H1 (cell line): ENCODE data around the gene MIA2. TPM values are rescaled to one million over a fixed set of nuclear protein-coding genes. Genes with fewer than 3 reads are reported as not detected.

Source experiments
- CTCF ChIA-PET: fragments of 300-600 bp; sonication (Branson Sonifier 250); formaldehyde crosslinking; loops from one replicate; lab custom pipeline; 2021; ENCODE audit not compliant: partially characterized antibody; lab: Charles Lee
- POLR2A ChIA-PET: fragments of 300-600 bp; sonication (Branson Sonifier 250); formaldehyde crosslinking; loops from one replicate; lab custom pipeline; 2021; ENCODE audit warnings: inconsistent platforms; ENCODE audit not compliant: partially characterized antibody; lab: Charles Lee
- DNase-seq, 2 experiments: peaks; one replicate each; pipeline versions ENCODE4 v3.0.0 to v3.0.0-alpha.2; 2010 to 2022; ENCODE audit warnings: low spot score in 2 of 2, low read depth in 1 of 2, mixed read lengths in 1 of 2
- FAIRE-seq: peaks from 2 replicates; lab custom pipeline; 2011; peaks lifted over from hg19 to GRCh38; lab: Jason Lieb, UNC
- H2AFZ ChIP-seq: 2 replicates; pipeline ENCODE4 v1.8.1; 2012; ENCODE audit warnings: low read length, inconsistent platforms
- H2AK5ac ChIP-seq: 2 replicates; pipeline ENCODE4 v1.6.1; 2013; ENCODE audit warnings: low read depth, low read length
- H2BK120ac ChIP-seq: replicated peaks from 2 replicates; pipeline ENCODE3; 2013; ENCODE audit warnings: low read depth, low read length, inconsistent platforms
- H2BK12ac ChIP-seq: 2 replicates; pipeline ENCODE4 v1.6.1; 2013; ENCODE audit warnings: low read depth, low read length
- H2BK15ac ChIP-seq: 2 replicates; pipeline ENCODE4 v1.6.1; 2013; ENCODE audit warnings: low read length
- H2BK20ac ChIP-seq: 2 replicates; pipeline ENCODE4 v1.6.1; 2013; ENCODE audit warnings: low read length
- H2BK5ac ChIP-seq: 2 replicates; pipeline ENCODE4 v1.6.1; 2013; ENCODE audit warnings: low read depth, low read length
- H3K14ac ChIP-seq: 2 replicates; pipeline ENCODE4 v1.6.1; 2013; ENCODE audit warnings: inconsistent platforms; ENCODE audit not compliant: insufficient read length
- H3K18ac ChIP-seq: 2 replicates; pipeline ENCODE4 v1.6.1; 2013; ENCODE audit warnings: low read length; ENCODE audit errors: extremely low read depth
- H3K23ac ChIP-seq: 2 replicates; pipeline ENCODE4 v1.6.1; 2013; ENCODE audit warnings: inconsistent platforms; ENCODE audit not compliant: insufficient read length
- H3K23me2 ChIP-seq: 2 replicates; pipeline ENCODE4 v1.6.1; 2013; ENCODE audit warnings: low read depth, low read length
- H3K27ac ChIP-seq: 2 replicates; pipeline ENCODE4 v1.6.1; 2011; ENCODE audit warnings: low read depth, low read length, inconsistent platforms
- H3K27me3 ChIP-seq, 4 experiments: replicated peaks in 1 of 4; 1 replicate in 1 of 4; 2 replicates in 3 of 4; pipeline versions ENCODE4 v1.6.1 to v1.8.1; 2011 to 2013; ENCODE audit warnings: low read length in 3 of 4, mild to moderate bottlenecking in 3 of 4, inconsistent platforms in 2 of 4, mixed read lengths in 2 of 4, moderate library complexity in 1 of 4; ENCODE audit not compliant: control insufficient read depth in 3 of 4, insufficient read depth in 3 of 4; ENCODE audit errors: extremely low read depth in 1 of 4
- H3K36me3 ChIP-seq, 4 experiments: 2 replicates each; pipeline versions ENCODE4 v1.6.1 to v1.8.1; 2011 to 2013; ENCODE audit warnings: mild to moderate bottlenecking in 4 of 4, low read length in 3 of 4, moderate library complexity in 2 of 4, control low read depth in 1 of 4, inconsistent platforms in 1 of 4; ENCODE audit not compliant: insufficient read depth in 4 of 4, control insufficient read depth in 2 of 4
- H3K4ac ChIP-seq: replicated peaks from 2 replicates; pipeline ENCODE3; 2013; ENCODE audit warnings: low read length, low read depth, mixed read lengths, inconsistent platforms; ENCODE audit not compliant: insufficient read length
- H3K4me1 ChIP-seq, 4 experiments: replicated peaks in 1 of 4; 1 replicate in 1 of 4; 2 replicates in 3 of 4; pipeline versions ENCODE4 v1.6.1 to v1.8.1; 2011 to 2013; ENCODE audit warnings: low read length in 3 of 4, inconsistent platforms in 2 of 4, mixed read lengths in 1 of 4; ENCODE audit not compliant: insufficient read depth in 4 of 4, control insufficient read depth in 3 of 4
- H3K4me2 ChIP-seq, 2 experiments: 2 replicates each; pipeline versions ENCODE4 v1.6.1 to v1.8.1; 2011 to 2013; ENCODE audit warnings: low read depth in 2 of 2, low read length in 2 of 2, control low read depth in 1 of 2, inconsistent platforms in 1 of 2, mild to moderate bottlenecking in 1 of 2; ENCODE audit not compliant: insufficient read depth in 1 of 2
- H3K4me3 ChIP-seq, 4 experiments: fragments of 200-600, 300-600 bp in 1 of 4; sonication (generic), shearing (Covaris generic), sonication (Bioruptor Twin) in 1 of 4; 2 replicates each; pipeline versions ENCODE4 v1.5.1 to v1.8.1; 2011 to 2016; ENCODE audit warnings: low read length in 4 of 4, low read depth in 3 of 4, control low read depth in 2 of 4, inconsistent platforms in 2 of 4, mild to moderate bottlenecking in 2 of 4, mixed read lengths in 1 of 4, moderate library complexity in 1 of 4; ENCODE audit not compliant: insufficient read depth in 2 of 4; ENCODE audit errors: extremely low read depth in 1 of 4
- H3K56ac ChIP-seq: replicated peaks from 2 replicates; pipeline ENCODE3; 2013; ENCODE audit warnings: low read depth, mild to moderate bottlenecking, mixed read lengths, low read length, inconsistent platforms; ENCODE audit not compliant: insufficient read length
- H3K79me1 ChIP-seq: 2 replicates; pipeline ENCODE4 v1.6.1; 2013; ENCODE audit warnings: low read depth, low read length, control low read depth
- H3K79me2 ChIP-seq, 2 experiments: 2 replicates each; pipeline versions ENCODE4 v1.6.1 to v1.8.1; 2012 to 2013; ENCODE audit warnings: low read length in 2 of 2, mild to moderate bottlenecking in 2 of 2, inconsistent platforms in 1 of 2; ENCODE audit not compliant: insufficient read depth in 2 of 2, control insufficient read depth in 1 of 2
- H3K9ac ChIP-seq, 4 experiments: replicated peaks in 1 of 4; 1 replicate in 1 of 4; 2 replicates in 3 of 4; pipeline versions ENCODE4 v1.6.1 to v1.8.1; 2011 to 2013; ENCODE audit warnings: low read depth in 3 of 4, low read length in 3 of 4, control low read depth in 2 of 4, mild to moderate bottlenecking in 2 of 4, moderate library complexity in 2 of 4, inconsistent platforms in 1 of 4; ENCODE audit errors: extremely low read depth in 1 of 4
- H3K9me3 ChIP-seq, 2 experiments: 2 replicates each; pipeline versions ENCODE4 v1.6.1 to v1.8.1; 2012 to 2013; ENCODE audit warnings: mild to moderate bottlenecking in 2 of 2, moderate library complexity in 2 of 2, control low read depth in 1 of 2, inconsistent platforms in 1 of 2, low read depth in 1 of 2, low read length in 1 of 2, mixed read lengths in 1 of 2; ENCODE audit not compliant: insufficient read depth in 2 of 2
- H4K20me1 ChIP-seq, 2 experiments: replicated peaks in 1 of 2; 2 replicates each; pipeline versions ENCODE3 to v1.8.1; 2011 to 2013; ENCODE audit warnings: inconsistent platforms in 2 of 2, low read length in 2 of 2, mild to moderate bottlenecking in 1 of 2; ENCODE audit not compliant: insufficient read depth in 2 of 2, control insufficient read depth in 1 of 2
- H4K5ac ChIP-seq: 2 replicates; pipeline ENCODE4 v1.6.1; 2013; ENCODE audit warnings: low read length, low read depth, mixed read lengths, inconsistent platforms; ENCODE audit not compliant: insufficient read length
- H4K8ac ChIP-seq: 2 replicates; pipeline ENCODE4 v1.8.0; 2013; ENCODE audit warnings: mild to moderate bottlenecking, moderate library complexity, low read length, inconsistent platforms; ENCODE audit not compliant: insufficient read depth; ENCODE audit errors: extremely low read depth
- H4K91ac ChIP-seq: replicated peaks from 2 replicates; pipeline ENCODE3; 2013; ENCODE audit warnings: low read length, mixed read lengths, inconsistent platforms; ENCODE audit not compliant: insufficient read length
- BRCA1 ChIP-seq: IDR thresholded peaks from 2 replicates; pipeline ENCODE4 v1.6.1; 2012; ENCODE audit warnings: low read depth, low read length, improper control_type of control experiment
- CREB1 ChIP-seq: IDR thresholded peaks from 2 replicates; pipeline ENCODE4 v1.6.1; 2012; ENCODE audit warnings: inconsistent platforms
- EP300 ChIP-seq, 2 experiments: IDR thresholded peaks; 1 replicate in 1 of 2; 2 replicates in 1 of 2; pipeline ENCODE4 v1.6.1; 2011 to 2012; ENCODE audit warnings: low read depth in 2 of 2, low read length in 2 of 2, mild to moderate bottlenecking in 2 of 2, borderline replicate concordance in 1 of 2, inconsistent platforms in 1 of 2, moderate library complexity in 1 of 2
- EZH2 ChIP-seq: fragments of 200-600 bp; sonication (generic); IDR thresholded peaks from 2 replicates; pipeline ENCODE4 v1.7.1; 2012; ENCODE audit warnings: low read depth, mild to moderate bottlenecking, moderate library complexity, low read length, inconsistent platforms; ENCODE audit not compliant: severe bottlenecking
- GABPA ChIP-seq: IDR thresholded peaks from 2 replicates; pipeline ENCODE4 v1.6.1; 2011; ENCODE audit warnings: mild to moderate bottlenecking, low read length, moderate library complexity, borderline replicate concordance; ENCODE audit not compliant: insufficient read depth
- GTF2F1 ChIP-seq: IDR thresholded peaks from 2 replicates; pipeline ENCODE4 v1.6.1; 2012; ENCODE audit warnings: low read depth, low read length, improper control_type of control experiment, borderline replicate concordance
- KDM4A ChIP-seq: IDR thresholded peaks from one replicate; pipeline ENCODE4 v1.7.1; 2012; ENCODE audit warnings: low read depth, mild to moderate bottlenecking, moderate library complexity, low read length, inconsistent platforms; ENCODE audit not compliant: severe bottlenecking
- NANOG ChIP-seq: IDR thresholded peaks from 2 replicates; pipeline ENCODE4 v1.6.1; 2011; ENCODE audit warnings: low read length, low read depth, mild to moderate bottlenecking, inconsistent platforms; ENCODE audit not compliant: insufficient read depth, poor library complexity, severe bottlenecking
- PHF8 ChIP-seq: fragments of 200-600 bp; sonication (generic); conservative IDR thresholded peaks from 2 replicates; pipeline ENCODE4 v1.7.1; 2012; ENCODE audit warnings: low read depth, mild to moderate bottlenecking, inconsistent platforms, low read length, moderate library complexity
- RXRA ChIP-seq: IDR thresholded peaks from 2 replicates; pipeline ENCODE4 v1.6.1; 2011; ENCODE audit warnings: low read depth, mild to moderate bottlenecking, low read length, moderate library complexity; ENCODE audit not compliant: insufficient read depth
- SIN3A ChIP-seq, 2 experiments: IDR thresholded peaks in 1 of 2; conservative IDR thresholded peaks in 1 of 2; 2 replicates each; pipeline ENCODE4 v1.6.1; 2011 to 2012; ENCODE audit warnings: low read length in 2 of 2, improper control_type of control experiment in 1 of 2, low read depth in 1 of 2, mild to moderate bottlenecking in 1 of 2
- TBP ChIP-seq: IDR thresholded peaks from 2 replicates; pipeline ENCODE4 v1.6.1; 2011; ENCODE audit warnings: low read depth, low read length, improper control_type of control experiment
- WGBS, 2 experiments: shearing (Covaris generic) in 1 of 2; methylation state at CpG; one replicate each; pipeline versions ENCODE4 v1.1.6 to v1.1.7; 2013 to 2015; ENCODE audit warnings: low lambda C conversion rate in 2 of 2, mixed read lengths in 2 of 2, inconsistent platforms in 1 of 2, low coverage in 1 of 2, missing lambda C conversion rate in 1 of 2; ENCODE audit not compliant: insufficient replicate concordance in 2 of 2, insufficient coverage in 1 of 2, insufficient read length in 1 of 2; ENCODE audit errors: extremely low coverage in 1 of 2, missing lambda C conversion rate in 1 of 2; 5-methylcytosine and 5-hydroxymethylcytosine counted together
- polyA plus RNA-seq, 7 experiments: library from polyadenylated mRNA; depleted of rRNA in 3 of 7; stranded (reverse) in 5 of 7; unstranded in 2 of 7; fragments of >200 nt in 5 of 7; fragments of 200-250 nt in 2 of 7; gene quantifications; 1 replicate in 5 of 7; 2 replicates in 1 of 7; 4 replicates in 1 of 7; pipeline versions ENCODE4 v1.2.1 to v1.2.3, GENCODE V29; 2011 to 2013; ENCODE audit warnings: missing spikeins in 2 of 7, mixed read lengths in 2 of 7
- total RNA-seq: library from RNA; stranded (reverse); fragmentation: NEBNext Ultra II Directional; extraction: Animal tissue kit (Norgen Biotek cat#: 25700); gene quantifications from 2 replicates; pipeline ENCODE4 v1.2.1, GENCODE V29; 2021

The MIA2 gene
- total and polyA plus RNA-seq, 2 of the 8 experiments (the other 6 are each of a cell fraction or from before 2014, with no cell fraction given) = 10.1 to 15.0 TPM

DNA sequence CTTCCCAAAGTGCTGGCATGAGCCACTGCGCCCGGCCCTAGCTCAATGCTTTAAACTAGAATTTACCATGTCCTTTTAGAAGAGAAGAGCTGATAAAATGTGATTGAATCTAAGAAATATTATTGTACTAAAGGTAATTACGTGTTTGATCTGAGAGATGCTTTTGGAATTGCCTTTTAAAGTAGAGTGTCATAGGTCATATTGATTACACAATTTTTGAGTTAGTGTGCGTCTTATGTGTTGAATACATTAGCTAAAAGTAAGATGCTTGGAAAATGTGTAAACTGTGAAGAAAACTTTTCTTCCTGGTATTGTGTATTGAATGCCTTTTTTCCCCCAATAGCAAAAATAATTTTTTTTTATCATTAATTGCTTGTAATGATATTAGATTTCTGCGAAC lies 41.7 kb downstream of the MIA2 start:
- no peaks in the 10 kb centered on the region for H4K20me1 ChIP-seq
- no peak overlapping the region for H2AFZ ChIP-seq
- no peaks in the 10 kb centered on the region; a peak in 1 of 7 replicates for H3K4me1 ChIP-seq
- H3K56ac ChIP-seq = no peak overlapping the region
- DNase-seq = no peak
- peaks cover 2 to 48% of the 10 kb centered on the region in 2 experiments; a peak in 2 of 4 replicates for H3K79me2 ChIP-seq
- no peak overlapping the region for H3K18ac ChIP-seq
- H3K9me3 ChIP-seq = no peaks in the 10 kb centered on the region
- no peak overlapping the region for H3K23ac ChIP-seq
- H3K23me2 ChIP-seq = no peaks in the 10 kb centered on the region; the same call in 1 of the 2 replicates
- no peak overlapping the region for H3K9ac ChIP-seq
- H2AK5ac ChIP-seq = no peak overlapping the region
- no peak overlapping the region for H2BK5ac ChIP-seq
- no peak overlapping the region for H3K4ac ChIP-seq
- no peak overlapping the region for H4K5ac ChIP-seq
- WGBS, 2 experiments = 95% methylated on average over 4 of the region's 5 CpGs; no CpG with 5 or more reads in 1 of the 2 experiments
- H3K4me3 ChIP-seq = no peak overlapping the region
- CTCF ChIA-PET = no interaction called here
- no peak overlapping the region for H3K4me2 ChIP-seq
- no peaks in the 10 kb centered on the region; the same call in 1 of the 2 replicates for H3K79me1 ChIP-seq
- peaks cover 2 to 7% (median 3%) of the 10 kb centered on the region in 4 experiments; a peak in 4 of 8 replicates for H3K36me3 ChIP-seq
- no peak overlapping the region for H4K8ac ChIP-seq
- no peak overlapping the region for H2BK120ac ChIP-seq
- FAIRE-seq = no peak
- no peak overlapping the region for H3K14ac ChIP-seq
- H2BK12ac ChIP-seq = no peak overlapping the region
- TF ChIP-seq NANOG (no peak), EZH2 (no peak), CREB1 (no peak), RXRA (no peak), KDM4A (no peak), GTF2F1 (no peak), PHF8 (no peak), TBP (no peak), SIN3A (conservative IDR thresholded peaks at IDR 0.05 in 1 of 2, IDR thresholded peaks at IDR 0.05 in 1 of 2; ENCODE audit: low read depth in 1 of 2, low read length in 2 of 2) (no peak), EP300 (IDR thresholded peaks at IDR 0.05; ENCODE audit: borderline replicate concordance in 1 of 2, low read depth in 2 of 2, low read length in 2 of 2) (no peak), GABPA (no peak), BRCA1 (no peak)
- TF ChIP-seq, all 59 proteins: peak for 0
- POLR2A ChIA-PET = interaction anchor here (0.6 to 0.7 kb wide), 2 partner anchors 129 to 228 kb away, joined by 3 to 4 read pairs; no protein-coding TSS in a partner anchor
- H4K91ac ChIP-seq = no peak overlapping the region
- H2BK15ac ChIP-seq = no peak overlapping the region
- no peak overlapping the region for H2BK20ac ChIP-seq
- H3K27ac ChIP-seq = no peak overlapping the region
- no peaks in the 10 kb centered on the region for H3K27me3 ChIP-seq
